Large intestine (tissue), 3 donors: ENCODE measurements around the gene FUOM. TPM values are rescaled to one million over a fixed set of nuclear protein-coding genes. Genes with fewer than 3 reads are reported as not detected.

ENCODE experiments used
- DNase-seq, 2 donors: peaks; one replicate each; pipeline versions ENCODE4 v3.0.0 to v3.0.0-alpha.2; 2013
- H3K27ac ChIP-seq: one replicate; pipeline ENCODE4 v1.5.1; 2013; ENCODE audit warnings: low read length
- H3K27me3 ChIP-seq: 2 replicates; pipeline ENCODE4 v1.6.1; 2013; ENCODE audit warnings: low read length; ENCODE audit not compliant: control insufficient read depth, insufficient read depth
- H3K36me3 ChIP-seq: 2 replicates; pipeline ENCODE4 v1.6.1; 2013; ENCODE audit warnings: low read length; ENCODE audit not compliant: control insufficient read depth, insufficient read depth
- H3K4me1 ChIP-seq: one replicate; pipeline ENCODE4 v1.6.1; 2013; ENCODE audit warnings: low read length; ENCODE audit not compliant: control insufficient read depth, insufficient read depth
- H3K4me3 ChIP-seq: one replicate; pipeline ENCODE4 v1.5.1; 2013; ENCODE audit warnings: low read length
- H3K9me3 ChIP-seq: one replicate; pipeline ENCODE4 v1.6.1; 2013; ENCODE audit warnings: mild to moderate bottlenecking, low read depth, low read length, moderate library complexity; ENCODE audit not compliant: control insufficient read depth
- WGBS: methylation state at CpG from one replicate; pipeline ENCODE4 v1.1.5; 2013; ENCODE audit warnings: low lambda C conversion rate; ENCODE audit not compliant: insufficient coverage; 5-methylcytosine and 5-hydroxymethylcytosine counted together
- polyA plus RNA-seq: library from polyadenylated mRNA; unstranded; fragments of 120-200 nt; gene quantifications from one replicate; pipeline ENCODE4 v1.2.1, GENCODE V29; 2013

The FUOM gene
- polyA plus RNA-seq, 1 donor, result 56.9 TPM

GRCh38 chr10:133339708-133340380, 18.0 kb downstream of the FUOM start:
- peaks cover 16% of the 10 kb centered on the region for H3K4me1 ChIP-seq
- peaks cover 36% of the 10 kb centered on the region for H3K27me3 ChIP-seq
- DNase-seq, result no peak
- no peak overlapping the region for H3K27ac ChIP-seq
- peaks cover 27% of the 10 kb centered on the region for H3K9me3 ChIP-seq
- 100% methylated on average over 2 of the region's 13 CpGs for WGBS
- H3K4me3 ChIP-seq, result no peak overlapping the region
- H3K36me3 ChIP-seq, result no peaks in the 10 kb centered on the region

GRCh38 chr10:133338080-133339071, 19.4 kb downstream of the FUOM start:
- Histone ChIP-seq H3K4me3 (no peak overlapping the region), H3K4me1 (peaks cover 12% of the 10 kb centered on the region), H3K27ac (no peak overlapping the region), H3K36me3 (no peaks in the 10 kb centered on the region), H3K9me3 (peaks cover 33% of the 10 kb centered on the region), H3K27me3 (peaks cover 44% of the 10 kb centered on the region)
- DNase-seq, result no peak
- WGBS, result no CpG with 5 or more reads among the region's 10 CpGs

- no peak overlapping the region for H3K27ac ChIP-seq
- H3K4me1 ChIP-seq, result peaks cover 5% of the 10 kb centered on the region
- no peaks in the 10 kb centered on the region for H3K36me3 ChIP-seq
- DNase-seq, result no peak
- H3K4me3 ChIP-seq, result no peak overlapping the region
- peaks cover 52% of the 10 kb centered on the region for H3K27me3 ChIP-seq
- WGBS, result no CpG with 5 or more reads among the region's 3 CpGs
- H3K9me3 ChIP-seq, result peaks cover 35% of the 10 kb centered on the region
Observed at GRCh38 chr10:133337370-133337725, 20.5 kb downstream of the FUOM start.

GRCh38 chr10:133336577-133337369, 21.0 kb downstream of the FUOM start, which contains the start of gene CALY:
Gene CALY (minus strand): TSS chr10:133336896. CDS start chr10:133328989, 7,907 bp downstream.
- H3K4me1 ChIP-seq, result peaks cover 5% of the 10 kb centered on the region
- DNase-seq, result peak in 1 of 2 donors; percentile 36
- H3K27me3 ChIP-seq, result peaks cover 57% of the 10 kb centered on the region
- H3K36me3 ChIP-seq, result no peaks in the 10 kb centered on the region
- H3K9me3 ChIP-seq, result peaks cover 35% of the 10 kb centered on the region
- H3K4me3 ChIP-seq, result no peak within 1 kb of the TSS
- WGBS, result no CpG with 5 or more reads among the region's 63 CpGs
- no peak within 1 kb of the TSS for H3K27ac ChIP-seq

- whole genome bisulfite sequencing, result no CpG with 5 or more reads among the region's 41 CpGs
- Histone ChIP-seq H3K36me3 (no peaks in the 10 kb centered on the region), H3K27me3 (peaks cover 63% of the 10 kb centered on the region), H3K4me1 (peaks cover 5% of the 10 kb centered on the region), H3K4me3 (no peak overlapping the region), H3K9me3 (peaks cover 35% of the 10 kb centered on the region), H3K27ac (no peak overlapping the region)
- no peak for DNase-seq
Observed at GRCh38 chr10:133336118-133336576, 21.7 kb downstream of the FUOM start.

GRCh38 chr10:133335246-133336117, 22.3 kb downstream of the FUOM start:
- WGBS, result no CpG with 5 or more reads among the region's 75 CpGs
- DNase-seq, result peak in 1 of 2 donors; percentile 61
- Histone ChIP-seq H3K9me3 (peaks cover 35% of the 10 kb centered on the region), H3K36me3 (no peaks in the 10 kb centered on the region), H3K4me3 (peak overlapping the region; percentile 21), H3K4me1 (peaks cover 5% of the 10 kb centered on the region), H3K27ac (no peak overlapping the region), H3K27me3 (peaks cover 68% of the 10 kb centered on the region)

GRCh38 chr10:133334503-133335245, 23.1 kb downstream of the FUOM start:
- Histone ChIP-seq H3K9me3 (peaks cover 35% of the 10 kb centered on the region), H3K36me3 (no peaks in the 10 kb centered on the region), H3K4me3 (no peak overlapping the region), H3K27me3 (peaks cover 73% of the 10 kb centered on the region), H3K27ac (no peak overlapping the region), H3K4me1 (peaks cover 7% of the 10 kb centered on the region)
- DNase-seq, result peak in 1 of 2 donors; percentile 19
- WGBS, result no CpG with 5 or more reads among the region's 51 CpGs

- no peak for DNase-seq
- Histone ChIP-seq H3K9me3 (peaks cover 26% of the 10 kb centered on the region), H3K4me1 (peaks cover 7% of the 10 kb centered on the region), H3K27me3 (peaks cover 85% of the 10 kb centered on the region), H3K4me3 (no peak overlapping the region), H3K27ac (no peak overlapping the region), H3K36me3 (no peaks in the 10 kb centered on the region)
- 78% methylated on average over 7 of the region's 30 CpGs for WGBS
Observed at GRCh38 chr10:133332936-133333699, 24.7 kb downstream of the FUOM start.
